Measurements from ENCODE around the gene FUS. TPM values are rescaled to one million over a fixed set of nuclear protein-coding genes. Genes with fewer than 3 reads are reported as not detected.
"Not testable (repeated sequence)": the region's sequence is repeated elsewhere in the genome, so short reads cannot be mapped to it uniquely, and the experiment has no call there.

FUS gene
- total and polyA plus RNA-seq, 8 donors: 180 to 829 (median 779) TPM

DNA sequence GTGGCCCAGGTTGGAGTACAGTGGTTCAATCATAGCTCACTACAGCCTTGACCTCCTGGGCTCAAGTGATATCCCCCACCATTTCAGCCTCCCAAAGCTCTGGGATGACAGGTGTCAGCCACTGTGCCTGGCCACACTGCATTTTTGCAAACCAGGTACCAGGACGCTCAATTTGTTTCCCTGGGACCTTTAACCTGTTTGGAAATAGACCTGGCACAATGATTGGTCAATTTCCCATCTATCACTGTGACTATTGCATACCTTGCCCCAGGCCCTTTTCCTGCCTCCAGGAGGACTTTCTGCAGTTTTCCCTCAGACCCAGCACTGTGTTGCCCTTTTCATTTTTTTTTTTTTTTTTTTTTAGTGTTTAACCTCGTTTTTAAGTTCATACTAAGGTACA lies 11.1 kb upstream of the FUS start:
- Histone ChIP-seq H3K27ac (no peak overlapping the region), H3K4me3 (no peak overlapping the region), H3K36me3 (no peaks in the 10 kb centered on the region), H3K9me3 (no peaks in the 10 kb centered on the region), H3K4me1 (no peaks in the 10 kb centered on the region), H3K27me3 (no peaks in the 10 kb centered on the region)
- DNase-seq: no peak
- no peak for TF ChIP-seq CTCF (IDR thresholded peaks at IDR 0.05)
- ATAC-seq: no peak
- intact Hi-C loops (cut with DNase I): no loop called here

DNA sequence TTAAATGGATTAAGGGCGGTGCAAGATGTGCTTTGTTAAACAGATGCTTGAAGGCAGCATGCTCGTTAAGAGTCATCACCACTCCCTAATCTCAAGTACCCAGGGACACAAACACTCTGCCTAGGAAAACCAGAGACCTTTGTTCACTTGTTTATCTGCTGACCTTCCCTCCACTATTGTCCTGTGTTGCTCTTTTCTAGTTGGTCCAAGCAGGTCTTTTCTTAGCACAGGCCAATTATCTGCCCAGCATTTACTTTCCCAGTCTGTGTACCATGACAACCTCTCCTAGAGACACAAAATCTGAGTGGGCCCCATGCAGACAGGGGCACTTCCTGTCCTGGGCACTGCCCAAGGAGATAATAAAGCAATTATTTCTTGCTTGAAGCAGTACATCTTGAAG lies 9.9 kb upstream of the FUS start:
- H3K4me3 ChIP-seq; H3K4me1 ChIP-seq; DNase-seq; intact Hi-C loops (cut with DNase I); H3K36me3 ChIP-seq; H3K27me3 ChIP-seq; H3K27ac ChIP-seq; ATAC-seq; H3K9me3 ChIP-seq: not testable (repeated sequence)

DNA sequence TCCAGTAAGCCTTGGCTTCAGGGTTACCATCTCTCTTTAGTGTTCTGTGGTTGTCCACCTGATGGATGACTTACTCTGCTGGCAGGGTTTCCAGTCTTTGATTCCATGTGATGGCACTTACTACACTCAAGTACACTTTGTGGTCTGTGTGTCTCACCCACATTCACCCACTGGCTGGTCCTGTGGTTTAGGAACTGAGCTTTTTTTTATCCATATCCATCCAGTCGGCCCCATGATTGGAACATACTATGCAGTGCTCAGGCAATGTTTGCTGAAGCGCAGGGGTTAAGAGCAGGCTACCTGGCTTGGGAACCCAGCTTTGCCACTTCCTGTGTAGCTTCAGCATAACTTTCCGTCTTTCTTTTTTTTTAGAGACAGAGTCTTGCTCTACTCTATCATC lies 2.8 kb upstream of the FUS start:
- intact Hi-C loops (cut with DNase I): no loop called here
- H3K36me3 ChIP-seq: peaks cover 0 to 2% of the 10 kb centered on the region in 2 donors
- H3K4me3 ChIP-seq: no peak overlapping the region
- peak; percentile 35 for ATAC-seq
- peak in 1 of 4 donors; percentile 57 for DNase-seq
- no peak for TF ChIP-seq CTCF (IDR thresholded peaks at IDR 0.05)
- H3K27ac ChIP-seq: no peak overlapping the region
- H3K9me3 ChIP-seq: no peaks in the 10 kb centered on the region
- H3K4me1 ChIP-seq: peaks cover 9 to 32% of the 10 kb centered on the region in 2 donors
- H3K27me3 ChIP-seq: no peaks in the 10 kb centered on the region

DNA sequence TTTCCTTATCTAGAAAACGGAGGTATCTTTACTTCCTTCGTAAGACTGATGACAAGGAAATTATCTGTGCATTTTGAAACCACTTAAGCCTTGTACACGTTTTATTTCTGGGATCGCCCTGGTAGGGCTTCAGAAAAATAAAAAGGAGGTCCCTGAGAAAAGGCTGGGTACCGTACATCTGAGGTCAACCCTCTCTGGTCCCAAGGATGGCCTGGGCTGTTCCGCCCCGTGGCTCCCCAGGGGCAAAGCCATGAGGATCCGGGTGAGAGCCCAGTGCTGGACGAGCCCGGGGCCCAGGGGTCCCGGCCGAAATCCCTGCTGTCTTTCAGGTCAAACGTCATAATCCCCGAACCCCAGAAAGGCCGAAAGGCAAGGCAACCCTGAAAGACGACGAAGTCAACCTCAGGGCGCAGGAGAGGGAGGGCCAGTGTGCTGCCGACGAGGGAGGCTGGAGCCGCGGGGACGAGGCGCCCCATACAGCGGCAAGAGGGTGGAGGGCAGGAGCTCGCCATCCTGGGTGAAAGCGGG lies 656 bp upstream of the FUS start:
- Histone ChIP-seq H3K4me1 (peaks cover 21 to 54% of the 10 kb centered on the region in 2 donors), H3K4me3 (peak overlapping the region; percentile 94 to 100), H3K36me3 (peaks cover 0 to 23% of the 10 kb centered on the region in 2 donors), H3K27me3 (no peaks in the 10 kb centered on the region), H3K27ac (peak overlapping the region; percentile 94 to 96), H3K9me3 (no peaks in the 10 kb centered on the region)
- no peak for TF ChIP-seq CTCF (IDR thresholded peaks at IDR 0.05)
- intact Hi-C loops (cut with DNase I): no loop called here
- no peak for ATAC-seq
- no peak for DNase-seq

DNA sequence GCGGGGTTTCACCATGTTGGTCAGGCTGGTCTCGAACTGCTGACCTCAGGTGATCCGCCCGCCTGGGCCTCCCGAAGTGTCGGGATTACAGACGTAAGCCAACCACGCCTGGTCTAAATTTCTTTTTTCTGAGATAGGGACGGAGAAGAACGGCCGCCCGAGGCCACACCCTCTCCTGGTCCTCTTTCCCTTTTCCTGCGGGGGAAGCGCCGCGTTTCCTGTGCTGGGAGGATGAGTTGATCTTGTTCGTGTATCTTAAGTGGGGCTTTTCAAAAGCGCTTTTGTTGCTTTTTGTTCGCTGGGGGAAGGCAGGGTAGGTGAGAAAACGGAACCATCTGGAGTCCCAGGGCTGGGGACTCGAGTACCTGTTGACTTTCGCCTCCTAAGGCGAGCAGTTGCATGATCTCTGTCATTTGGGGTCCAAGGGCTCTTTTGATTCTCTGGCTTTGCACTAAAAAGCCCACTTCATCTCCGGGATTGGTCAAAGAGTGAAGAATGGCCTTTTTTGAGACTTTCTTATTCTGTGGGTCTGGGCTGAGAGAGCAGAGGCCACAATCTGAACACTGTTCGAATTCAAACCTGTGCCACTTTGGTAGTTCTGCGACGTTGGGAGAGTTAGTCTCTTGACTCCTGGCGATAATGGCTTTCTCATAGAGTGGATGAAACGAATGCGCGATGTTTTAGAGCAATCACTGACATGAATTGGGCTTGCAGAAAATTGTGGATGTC lies 1.3 kb downstream of the FUS start:
- peak overlapping the region; percentile 94 to 100 for H3K4me3 ChIP-seq
- H3K9me3 ChIP-seq: no peaks in the 10 kb centered on the region
- intact Hi-C loops (cut with DNase I): no loop called here
- H3K27ac ChIP-seq: peak overlapping the region; percentile 94 to 96
- H3K4me1 ChIP-seq: peaks cover 21 to 70% of the 10 kb centered on the region in 2 donors
- no peaks in the 10 kb centered on the region for H3K27me3 ChIP-seq
- peaks cover 0 to 43% of the 10 kb centered on the region in 2 donors for H3K36me3 ChIP-seq
- no peak for TF ChIP-seq CTCF (IDR thresholded peaks at IDR 0.05)
- peak; percentile 1 for ATAC-seq
- peak in 2 of 4 donors; percentile 60 to 86 for DNase-seq

Data from left lung (tissue), 10 donors.